ENCODE results near the gene FYCO1. TPM values are rescaled to one million over a fixed set of nuclear protein-coding genes. Genes with fewer than 3 reads are reported as not detected.

The FYCO1 gene
- polyA plus RNA-seq, 3 donors, result 0.59 to 5.0 (median 1.3) TPM

GRCh38 chr3:45976191-45977091 lies 19.2 kb downstream of the FYCO1 start:
- TF ChIP-seq CTCF (IDR thresholded peaks at IDR 0.05), result no peak
- H3K9me3 ChIP-seq (replicated peaks in 1 of 2; ENCODE audit: control insufficient read depth in 1 of 2, insufficient read depth in 1 of 2, low read length in 2 of 2), result no peaks in the 10 kb centered on the region
- H3K27me3 ChIP-seq (ENCODE audit: control insufficient read depth in 2 of 2, insufficient read depth in 2 of 2, low read length in 2 of 2), result no peaks in the 10 kb centered on the region
- H3K27ac ChIP-seq (ENCODE audit: low read depth in 1 of 2, low read length in 2 of 2), result no peak overlapping the region
- no peak overlapping the region for H2AFZ ChIP-seq (ENCODE audit: insufficient read depth, low read depth, low read length, poor library complexity, severe bottlenecking)
- intact Hi-C loops (cut with micrococcal nuclease), result no loop called here
- 81% methylated on average over 4 of the region's 6 CpGs for WGBS (ENCODE audit: insufficient coverage)
- Mint-ChIP-seq H3K9me3 (peaks cover 0 to 2% (median 0%) of the 10 kb centered on the region in 7 donors), H3K27me3 (ENCODE audit: low read depth in 3 of 3) (no peaks in the 10 kb centered on the region), H3K4me3 (no peak overlapping the region), H3K27ac (peak overlapping the region in 1 of 7 donors; percentile 57), H3K36me3 (peaks cover 72 to 85% of the 10 kb centered on the region in 2 donors), H3K4me1 (peaks cover 35% of the 10 kb centered on the region)
- no peaks in the 10 kb centered on the region for H4K20me1 ChIP-seq (ENCODE audit: insufficient read depth, low read length)
- H3K4me2 ChIP-seq (replicated peaks; ENCODE audit: extremely low read depth, low read length, poor library complexity, severe bottlenecking), result no peak overlapping the region
- H3K4me3 ChIP-seq (replicated peaks in 1 of 3; ENCODE audit: low read depth in 2 of 3, low read length in 3 of 3), result no peak overlapping the region
- DNase-seq, result no peak
- H3K79me2 ChIP-seq (ENCODE audit: insufficient read depth, low read length), result no peaks in the 10 kb centered on the region
- H3K4me1 ChIP-seq (ENCODE audit: control insufficient read depth in 1 of 2, insufficient read depth in 2 of 2, low read length in 2 of 2), result peaks cover 29 to 30% of the 10 kb centered on the region in 2 donors
- no peak overlapping the region for H3K9ac ChIP-seq (ENCODE audit: insufficient read depth, low read length, poor library complexity, severe bottlenecking)
- H3K36me3 ChIP-seq (replicated peaks in 1 of 2; ENCODE audit: control insufficient read depth in 1 of 2, insufficient read depth in 2 of 2, low read length in 2 of 2), result peaks cover 58 to 73% of the 10 kb centered on the region in 2 donors

- peaks cover 32 to 36% of the 10 kb centered on the region in 2 donors for H3K4me1 ChIP-seq (ENCODE audit: control insufficient read depth in 1 of 2, insufficient read depth in 2 of 2, low read length in 2 of 2)
- H3K79me2 ChIP-seq (ENCODE audit: insufficient read depth, low read length), result no peaks in the 10 kb centered on the region
- Mint-ChIP-seq H3K4me3 (no peak overlapping the region), H3K9me3 (peaks cover 0 to 2% (median 0%) of the 10 kb centered on the region in 7 donors), H3K4me1 (peaks cover 41% of the 10 kb centered on the region), H3K36me3 (peaks cover 69 to 84% of the 10 kb centered on the region in 2 donors), H3K27ac (peak overlapping the region in 2 of 7 donors; percentile 4 to 58), H3K27me3 (ENCODE audit: low read depth in 3 of 3) (no peaks in the 10 kb centered on the region)
- no peak for TF ChIP-seq CTCF (IDR thresholded peaks at IDR 0.05)
- WGBS (ENCODE audit: insufficient coverage), result 60% methylated on average over 1 of the region's 5 CpGs
- H3K9ac ChIP-seq (ENCODE audit: insufficient read depth, low read length, poor library complexity, severe bottlenecking), result no peak overlapping the region
- H2AFZ ChIP-seq (ENCODE audit: insufficient read depth, low read depth, low read length, poor library complexity, severe bottlenecking), result no peak overlapping the region
- H3K4me3 ChIP-seq (replicated peaks in 1 of 3; ENCODE audit: low read depth in 2 of 3, low read length in 3 of 3), result no peak overlapping the region
- intact Hi-C loops (cut with micrococcal nuclease), result no loop called here
- H3K9me3 ChIP-seq (replicated peaks in 1 of 2; ENCODE audit: control insufficient read depth in 1 of 2, insufficient read depth in 1 of 2, low read length in 2 of 2), result no peaks in the 10 kb centered on the region
- no peaks in the 10 kb centered on the region for H4K20me1 ChIP-seq (ENCODE audit: insufficient read depth, low read length)
- no peak overlapping the region for H3K27ac ChIP-seq (ENCODE audit: low read depth in 1 of 2, low read length in 2 of 2)
- H3K4me2 ChIP-seq (replicated peaks; ENCODE audit: extremely low read depth, low read length, poor library complexity, severe bottlenecking), result no peak overlapping the region
- no peak for DNase-seq
- H3K36me3 ChIP-seq (replicated peaks in 1 of 2; ENCODE audit: control insufficient read depth in 1 of 2, insufficient read depth in 2 of 2, low read length in 2 of 2), result peaks cover 50 to 65% of the 10 kb centered on the region in 2 donors
- H3K27me3 ChIP-seq (ENCODE audit: control insufficient read depth in 2 of 2, insufficient read depth in 2 of 2, low read length in 2 of 2), result no peaks in the 10 kb centered on the region
Observed at GRCh38 chr3:45975686-45976085, 19.9 kb downstream of the FYCO1 start.
